NB4 (cell line): ENCODE measurements around the gene C1QB.

Experiments used
- CTCF ChIP-seq: IDR thresholded peaks from one replicate; pipeline ENCODE4 v1.5.1; 2012; ENCODE audit warnings: low read depth, low read length
- MAX ChIP-seq: IDR thresholded peaks from 2 replicates; pipeline ENCODE4 v1.6.1; 2011; ENCODE audit warnings: low read depth, low read length

DNA sequence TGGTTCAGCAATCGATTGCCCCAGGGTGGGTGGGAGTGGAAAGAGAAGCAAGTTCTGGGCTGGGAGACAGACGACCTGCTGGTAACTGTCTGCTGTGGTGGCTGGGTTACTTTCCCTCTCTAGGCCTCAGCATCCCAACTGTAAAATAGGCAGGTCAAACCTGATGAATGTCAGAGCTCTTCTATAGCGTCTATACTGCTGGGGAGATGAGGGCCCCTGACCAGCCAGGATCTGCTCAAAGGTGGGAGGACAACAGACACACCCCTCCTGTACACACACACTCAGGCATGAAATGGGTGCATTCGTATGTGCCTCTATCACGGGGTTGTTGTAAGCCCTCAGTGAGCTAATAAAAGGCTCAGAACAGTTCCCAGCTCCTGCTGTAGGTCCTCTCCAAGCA lies 44.9 kb downstream of the C1QB start:
- TF ChIP-seq CTCF (no peak), MAX (no peak)
